Skeletal muscle satellite cell (primary cell): ENCODE results near the gene RHOA.

Experiments
- H3K27me3 ChIP-seq: 2 replicates; pipeline ENCODE4 v1.7.0; 2013; ENCODE audit warnings: low read length; ENCODE audit not compliant: control insufficient read depth, insufficient read depth
- H3K36me3 ChIP-seq: 2 replicates; pipeline ENCODE4 v1.7.0; 2013; ENCODE audit warnings: mild to moderate bottlenecking, control low read depth, low read length; ENCODE audit not compliant: insufficient read depth
- H3K4me1 ChIP-seq: 2 replicates; pipeline ENCODE4 v1.7.0; 2013; ENCODE audit warnings: low read length; ENCODE audit not compliant: control insufficient read depth, insufficient read depth
- H3K4me2 ChIP-seq: 2 replicates; pipeline ENCODE4 v1.7.0; 2013; ENCODE audit warnings: mild to moderate bottlenecking, low read length
- H3K4me3 ChIP-seq: 2 replicates; pipeline ENCODE4 v1.7.0; 2013; ENCODE audit warnings: low read length
- H3K9ac ChIP-seq: 2 replicates; pipeline ENCODE4 v1.7.0; 2013; ENCODE audit warnings: mild to moderate bottlenecking, low read depth, low read length, moderate library complexity
- H3K9me3 ChIP-seq: replicated peaks from 2 replicates; pipeline ENCODE4 v1.7.0; 2013; ENCODE audit warnings: mild to moderate bottlenecking, control low read depth, low read length

The RHOA gene

GRCh38 chr3:49310677-49311076 lies 101.1 kb downstream of the RHOA start:
- Histone ChIP-seq H3K9me3 (no peaks in the 10 kb centered on the region), H3K4me3 (no peak overlapping the region), H3K36me3 (peaks cover 50% of the 10 kb centered on the region)

More at GRCh38 chr3:49310677-49311076, 101.1 kb downstream of the RHOA start:
- Histone ChIP-seq H3K4me2 (no peak overlapping the region), H3K4me1 (peaks cover 6% of the 10 kb centered on the region), H3K27me3 (no peaks in the 10 kb centered on the region), H3K9ac (no peak overlapping the region)
